ENCODE results near the gene FBXO41. TPM values are rescaled to one million over a fixed set of nuclear protein-coding genes. Genes with fewer than 3 reads are reported as not detected.
A peak's percentile ranks its signal among the peaks of the same experiment; 100 is the strongest.

The FBXO41 gene
- total RNA-seq, 2 experiments from 2014 or later: 20.4 to 57.9 TPM

GRCh38 chr2:73269686-73270465, 14.4 kb downstream of the FBXO41 start:
- Histone ChIP-seq H3K4me3 (ENCODE audit: low read depth, low read length, poor library complexity, severe bottlenecking) (peak overlapping the region; percentile 42), H3K27ac (ENCODE audit: low read depth, low read length, poor library complexity, severe bottlenecking) (no peak overlapping the region), H3K9me2 (ENCODE audit: insufficient read depth, low read length) (no peaks in the 10 kb centered on the region), H2AFZ (ENCODE audit: low read length) (no peak overlapping the region), H3K9me3 (ENCODE audit: low read length) (no peaks in the 10 kb centered on the region), H3K79me2 (ENCODE audit: insufficient read depth, low read depth, low read length) (peaks cover 29% of the 10 kb centered on the region; the same call in 1 of the 2 replicates), H4K20me1 (ENCODE audit: insufficient read depth, low read length) (0 out of 2 replicates have a peak, but pooled peaks cover 10% of the 10 kb centered on the region), H3K4me2 (ENCODE audit: low read length) (peak overlapping the region; percentile 56), H3K4me1 (ENCODE audit: insufficient read depth, low read length, poor library complexity, severe bottlenecking) (peaks cover 7% of the 10 kb centered on the region), H3K36me3 (ENCODE audit: insufficient read depth, low read length) (peaks cover 90% of the 10 kb centered on the region)
- intact Hi-C loops (cut with micrococcal nuclease; ENCODE audit: unreplicated experiment): no loop called here
- DNase-seq (ENCODE audit: low spot score): no peak
- BruUV-seq (replicated peaks): no TSS peak
- TF ChIP-seq, protein P1, sequence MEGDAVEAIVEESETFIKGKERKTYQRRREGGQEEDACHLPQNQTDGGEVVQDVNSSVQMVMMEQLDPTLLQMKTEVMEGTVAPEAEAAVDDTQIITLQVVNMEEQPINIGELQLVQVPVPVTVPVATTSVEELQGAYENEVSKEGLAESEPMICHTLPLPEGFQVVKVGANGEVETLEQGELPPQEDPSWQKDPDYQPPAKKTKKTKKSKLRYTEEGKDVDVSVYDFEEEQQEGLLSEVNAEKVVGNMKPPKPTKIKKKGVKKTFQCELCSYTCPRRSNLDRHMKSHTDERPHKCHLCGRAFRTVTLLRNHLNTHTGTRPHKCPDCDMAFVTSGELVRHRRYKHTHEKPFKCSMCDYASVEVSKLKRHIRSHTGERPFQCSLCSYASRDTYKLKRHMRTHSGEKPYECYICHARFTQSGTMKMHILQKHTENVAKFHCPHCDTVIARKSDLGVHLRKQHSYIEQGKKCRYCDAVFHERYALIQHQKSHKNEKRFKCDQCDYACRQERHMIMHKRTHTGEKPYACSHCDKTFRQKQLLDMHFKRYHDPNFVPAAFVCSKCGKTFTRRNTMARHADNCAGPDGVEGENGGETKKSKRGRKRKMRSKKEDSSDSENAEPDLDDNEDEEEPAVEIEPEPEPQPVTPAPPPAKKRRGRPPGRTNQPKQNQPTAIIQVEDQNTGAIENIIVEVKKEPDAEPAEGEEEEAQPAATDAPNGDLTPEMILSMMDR (conservative IDR thresholded peaks at IDR 0.05; ENCODE audit: low read length): no peak
- TF ChIP-seq EZH2phosphoT487 (IDR thresholded peaks at IDR 0.05; ENCODE audit: borderline replicate concordance, low read depth, low read length): no peak
- CTCF ChIA-PET (ENCODE audit: unreplicated experiment): no interaction called here
- POLR2A ChIA-PET: no interaction called here

DNA sequence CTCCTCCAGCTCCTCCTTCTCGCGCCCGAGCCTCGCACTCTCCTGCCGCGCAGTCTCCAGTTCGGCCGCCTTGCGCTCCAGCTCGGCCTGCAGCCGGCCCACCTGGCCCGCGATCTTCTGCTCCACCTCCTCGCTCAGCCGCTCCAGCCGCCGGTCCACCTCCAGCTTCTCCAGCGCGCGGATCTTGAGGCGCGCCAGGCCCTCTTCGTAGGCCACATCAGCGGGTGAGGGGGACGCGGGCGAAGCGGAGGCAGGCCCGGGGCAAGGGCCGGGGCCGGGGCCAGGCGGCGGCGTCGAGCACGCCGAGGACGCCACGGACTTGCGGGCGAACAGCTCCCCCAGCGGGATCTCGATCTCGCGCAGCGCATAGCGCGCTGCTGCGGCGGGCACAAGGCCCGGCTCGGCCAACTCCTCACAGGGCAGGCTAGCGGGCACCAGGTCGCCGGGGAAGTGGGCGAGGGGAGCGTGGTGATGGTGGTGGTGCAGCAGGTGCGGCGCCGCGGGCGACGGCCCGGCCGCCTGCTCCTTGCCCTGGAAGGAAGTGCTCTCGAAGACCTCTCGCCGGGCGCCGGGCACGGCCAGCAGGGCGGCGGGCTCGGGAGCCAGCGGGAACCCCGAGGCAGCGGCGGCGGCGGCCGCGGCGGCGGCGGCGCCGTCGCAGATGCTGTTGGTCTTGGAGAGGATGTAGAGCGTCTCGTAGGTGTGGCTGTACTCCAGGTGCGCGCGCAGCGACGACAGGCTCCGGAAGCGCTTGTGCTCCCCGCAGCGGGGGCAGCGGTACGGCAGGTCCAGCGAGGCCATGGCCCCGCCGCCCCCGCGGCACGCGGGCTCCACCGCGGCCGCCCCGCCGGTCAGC, 15.2 kb downstream of the FBXO41 start:
- no peaks in the 10 kb centered on the region for H3K9me2 ChIP-seq (ENCODE audit: insufficient read depth, low read length)
- H3K9me3 ChIP-seq (ENCODE audit: low read length): no peaks in the 10 kb centered on the region
- peak overlapping the region; percentile 56; the same call in 1 of the 2 replicates for H3K4me2 ChIP-seq (ENCODE audit: low read length)
- peaks cover 89% of the 10 kb centered on the region for H3K36me3 ChIP-seq (ENCODE audit: insufficient read depth, low read length)
- intact Hi-C loops (cut with micrococcal nuclease; ENCODE audit: unreplicated experiment): no loop called here
- POLR2A ChIA-PET: no interaction called here
- H2AFZ ChIP-seq (ENCODE audit: low read length): no peak overlapping the region
- DNase-seq (ENCODE audit: low spot score): peak; percentile 68
- H3K4me1 ChIP-seq (ENCODE audit: insufficient read depth, low read length, poor library complexity, severe bottlenecking): peaks cover 7% of the 10 kb centered on the region
- H3K4me3 ChIP-seq (ENCODE audit: low read depth, low read length, poor library complexity, severe bottlenecking): peak overlapping the region; percentile 42
- CTCF ChIA-PET (ENCODE audit: unreplicated experiment): no interaction called here
- H4K20me1 ChIP-seq (ENCODE audit: insufficient read depth, low read length): 0 out of 2 replicates have a peak, but pooled peaks cover 10% of the 10 kb centered on the region
- BruUV-seq (replicated peaks): no TSS peak
- H3K79me2 ChIP-seq (ENCODE audit: insufficient read depth, low read depth, low read length): peaks cover 23% of the 10 kb centered on the region; the same call in 1 of the 2 replicates
- TF ChIP-seq, protein P1 (conservative IDR thresholded peaks at IDR 0.05; ENCODE audit: low read length): no peak
- TF ChIP-seq EZH2phosphoT487 (IDR thresholded peaks at IDR 0.05; ENCODE audit: borderline replicate concordance, low read depth, low read length): no peak
- no peak overlapping the region for H3K27ac ChIP-seq (ENCODE audit: low read depth, low read length, poor library complexity, severe bottlenecking)

Measured in OCI-LY7 (cell line).